GM19324 (cell line): Measurements from ENCODE around the gene PRICKLE2.
"Not testable (repeated sequence)": the region's sequence is repeated elsewhere in the genome, so short reads cannot be mapped to it uniquely, and the experiment has no call there.

Source experiments
- ATAC-seq: cut with Tn5 transposase; IDR thresholded peaks from one replicate; pipeline ENCODE4 v1.9.1; 2021; ENCODE audit warnings: mild to moderate bottlenecking, moderate library complexity; ENCODE audit not compliant: unreplicated experiment, low FRiP score

The PRICKLE2 gene

DNA sequence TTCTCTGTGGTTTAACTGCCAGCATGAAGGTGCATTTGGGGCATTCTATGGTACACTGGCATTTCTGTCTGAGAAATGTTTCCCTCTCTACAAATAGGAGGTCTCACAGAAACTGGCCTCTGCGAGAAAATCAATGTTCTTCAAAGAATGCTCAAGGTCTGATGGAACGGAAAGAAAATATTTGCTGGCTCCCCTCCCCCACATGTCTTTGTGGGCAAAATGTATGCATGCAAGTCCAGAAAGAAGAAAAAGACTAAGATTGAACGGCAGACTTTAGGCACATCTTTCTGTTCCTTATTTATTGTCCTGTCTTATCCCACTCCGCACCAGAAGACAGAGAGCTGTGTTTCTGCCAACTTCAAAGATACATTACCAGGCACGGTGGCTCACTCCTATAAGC, 118.1 kb downstream of the PRICKLE2 start:
- ATAC-seq: no peak

GRCh38 chr3:64105816-64106215, 119.5 kb downstream of the PRICKLE2 start:
- no peak for ATAC-seq

DNA sequence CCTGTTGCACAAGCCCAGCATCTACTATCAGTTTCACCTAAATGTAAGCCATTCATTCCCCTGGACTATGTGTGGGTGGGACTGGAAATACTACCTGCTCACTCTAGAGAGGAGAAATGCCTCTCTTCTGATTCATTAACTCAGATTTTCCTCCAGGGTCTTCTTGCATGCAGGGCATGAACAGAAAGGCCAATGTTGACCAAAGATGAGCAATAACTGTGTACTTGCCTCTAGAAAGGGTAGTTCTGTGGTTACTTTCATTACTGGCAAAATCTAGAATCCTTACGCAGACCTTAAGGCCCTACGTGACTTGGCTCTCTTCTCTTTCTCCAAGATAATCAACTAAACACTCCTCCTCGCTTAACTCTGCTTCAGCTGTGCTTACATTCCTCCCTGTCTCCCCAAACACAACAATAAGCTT, 120.6 kb downstream of the PRICKLE2 start:
- no peak for ATAC-seq

DNA sequence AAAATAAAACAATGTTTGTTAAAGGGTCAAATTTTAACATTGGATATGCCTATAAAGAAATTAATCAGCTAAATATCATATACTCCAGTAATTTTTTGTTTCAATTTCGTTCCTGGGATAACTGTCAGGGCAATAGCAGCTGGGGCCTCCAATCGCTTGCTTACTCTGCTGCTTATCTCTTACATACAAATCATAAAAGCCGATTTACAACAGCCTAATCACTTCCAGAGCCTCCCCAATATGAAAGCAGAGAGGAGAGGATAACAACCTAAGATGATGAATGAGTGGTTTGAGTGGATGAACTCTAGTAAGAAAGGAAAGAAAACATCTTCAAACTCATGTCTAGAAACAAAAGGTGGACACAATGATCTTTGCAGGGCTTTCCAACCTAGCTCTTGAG, 121.3 kb downstream of the PRICKLE2 start:
- ATAC-seq: no peak

GRCh38 chr3:64103131-64103530, 122.1 kb downstream of the PRICKLE2 start:
- ATAC-seq: no peak

GRCh38 chr3:64102147-64102546, 123.1 kb downstream of the PRICKLE2 start:
- no peak for ATAC-seq

- no peak for ATAC-seq
Measured at GRCh38 chr3:64099316-64099715, 126.0 kb downstream of the PRICKLE2 start.

- no peak for ATAC-seq
Measured at GRCh38 chr3:64098670-64099069, 126.6 kb downstream of the PRICKLE2 start.

DNA sequence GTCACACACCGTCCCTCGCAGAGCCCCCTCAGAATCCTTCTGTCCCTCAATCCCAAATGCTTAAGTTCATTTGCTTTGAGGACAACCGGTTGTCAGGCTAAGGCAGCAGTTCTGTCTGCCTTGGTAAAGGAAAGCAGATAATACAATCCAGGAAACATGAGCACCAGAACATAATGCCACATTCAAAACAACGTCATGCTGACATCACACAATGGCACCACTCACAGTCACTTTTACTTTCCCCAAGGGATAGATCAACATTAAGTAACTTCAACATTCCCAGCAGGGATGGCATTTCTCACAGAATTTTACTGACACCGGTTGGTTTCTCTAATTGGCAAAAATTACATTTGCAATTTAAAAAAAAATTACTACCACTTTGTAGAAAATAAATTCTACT, 127.3 kb downstream of the PRICKLE2 start:
- ATAC-seq: no peak

GRCh38 chr3:64095802-64096201, 129.5 kb downstream of the PRICKLE2 start:
- ATAC-seq: no peak

GRCh38 chr3:64094713-64095079, 130.6 kb downstream of the PRICKLE2 start:
- no peak for ATAC-seq

GRCh38 chr3:64093825-64094712, 131.2 kb downstream of the PRICKLE2 start:
- no peak for ATAC-seq

GRCh38 chr3:64093211-64093610, 132.1 kb downstream of the PRICKLE2 start:
- ATAC-seq: no peak

GRCh38 chr3:64091501-64091900, 133.8 kb downstream of the PRICKLE2 start:
- ATAC-seq: no peak

GRCh38 chr3:64089386-64089785, 135.9 kb downstream of the PRICKLE2 start:
- not testable (repeated sequence) for ATAC-seq

DNA sequence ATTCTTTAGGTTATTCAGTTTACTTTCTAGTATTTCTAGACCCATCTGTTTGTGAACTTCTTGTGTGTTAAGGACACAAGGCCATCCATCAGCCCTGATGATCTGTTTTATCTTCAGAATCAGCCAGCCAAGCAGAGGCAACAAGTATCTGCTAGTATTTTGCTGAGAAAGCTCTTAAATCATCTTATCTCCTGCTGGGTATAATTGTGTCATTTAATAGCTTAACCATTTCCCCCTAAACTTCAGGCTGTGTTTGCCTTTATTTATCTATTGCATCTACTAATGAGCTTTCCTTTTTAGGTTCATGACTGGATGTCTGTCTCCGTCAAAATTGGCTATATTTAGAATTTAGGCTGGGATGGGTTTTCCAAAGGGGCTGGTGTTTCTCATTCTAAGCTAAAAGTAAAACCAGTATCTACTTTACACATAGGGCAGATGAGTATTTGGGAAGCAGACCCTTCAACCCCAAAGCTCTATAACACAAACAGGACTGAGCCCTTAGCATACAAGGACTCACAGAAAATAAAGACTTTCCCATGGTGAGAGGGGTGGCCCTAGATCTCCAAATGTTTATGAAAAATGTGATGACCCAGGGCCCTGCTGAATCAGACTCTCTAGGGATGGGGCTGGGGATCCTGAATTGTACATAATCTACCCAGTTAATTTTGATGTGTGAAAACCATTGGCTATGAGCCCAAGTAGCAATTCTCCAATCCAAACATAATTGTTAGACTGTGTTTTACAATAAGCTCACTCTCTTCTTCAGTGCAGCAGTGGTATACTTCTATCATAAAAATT, 136.7 kb downstream of the PRICKLE2 start:
- ATAC-seq: no peak

- ATAC-seq: no peak
Measured at GRCh38 chr3:64086479-64087252, 138.6 kb downstream of the PRICKLE2 start.

GRCh38 chr3:64084640-64085039, 140.6 kb downstream of the PRICKLE2 start:
- ATAC-seq: no peak

DNA sequence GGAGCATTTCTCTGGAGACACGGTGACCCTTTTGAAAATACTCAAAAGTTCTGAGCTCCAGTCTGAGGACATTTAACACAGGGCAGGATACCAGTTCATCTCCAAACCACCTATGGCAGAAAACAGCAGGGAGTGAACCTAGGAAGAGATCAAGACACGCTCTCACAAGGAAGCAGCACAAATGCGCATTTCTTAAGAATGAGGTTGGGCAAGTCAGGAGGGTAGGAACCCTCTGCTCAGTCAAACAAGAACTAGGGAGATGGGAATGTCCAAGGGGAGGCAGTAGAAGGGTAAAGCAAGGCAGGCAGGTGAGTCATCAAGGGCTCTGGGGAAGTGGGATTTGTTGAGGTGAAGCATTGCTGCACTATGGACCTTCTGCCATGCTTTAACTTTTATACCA, 141.7 kb downstream of the PRICKLE2 start:
- ATAC-seq: no peak

DNA sequence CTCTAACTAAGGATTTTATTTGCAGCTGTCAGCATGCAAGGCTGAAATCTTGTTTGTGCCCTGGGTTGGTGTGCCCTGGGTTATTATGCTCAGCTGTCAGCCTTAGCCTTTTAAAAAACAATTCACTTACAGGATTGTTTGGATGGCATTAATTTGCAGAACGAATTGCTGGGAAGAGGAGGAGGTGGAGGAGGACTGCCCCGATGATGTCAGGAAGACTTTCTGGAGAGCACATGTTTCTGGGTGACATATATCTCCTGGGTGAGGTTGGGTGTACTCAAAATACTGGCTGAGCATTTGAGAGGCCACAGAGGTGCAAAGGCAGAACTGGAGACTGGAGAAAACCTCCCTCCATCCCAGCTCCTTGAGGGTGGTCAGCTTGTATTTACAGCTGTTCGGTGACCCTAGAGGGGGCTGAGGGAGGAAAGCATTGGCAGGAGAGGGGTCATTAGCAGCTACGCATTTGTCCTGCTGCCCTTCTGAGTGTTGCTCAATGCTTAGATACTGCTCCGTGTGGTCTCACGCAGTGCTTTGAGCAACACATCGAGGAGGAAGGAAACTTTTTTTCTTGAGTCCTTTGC, 142.2 kb downstream of the PRICKLE2 start:
- no peak for ATAC-seq

DNA sequence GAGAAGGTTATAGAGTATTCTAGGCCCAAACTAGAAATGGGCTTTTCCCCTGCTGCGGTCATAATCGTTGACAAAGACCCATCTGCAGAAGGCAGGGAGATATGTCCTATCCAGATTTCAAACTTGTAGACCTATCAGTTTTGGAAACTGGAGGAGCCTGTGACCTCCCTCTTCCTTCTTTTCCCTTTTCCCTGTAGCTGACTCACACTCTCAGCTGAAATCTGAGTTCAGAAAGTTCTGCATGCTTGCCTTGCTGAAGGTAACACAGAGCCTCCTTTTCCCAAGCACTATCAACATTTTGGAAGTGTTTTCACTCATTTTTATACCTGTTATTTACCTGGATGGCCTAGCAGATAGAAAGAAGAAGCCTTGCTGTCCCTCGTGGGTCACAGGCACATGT, 142.9 kb downstream of the PRICKLE2 start:
- no peak for ATAC-seq
